Loucy (cell line): ENCODE results near the gene RHEB.

ENCODE experiments used
- EZH2phosphoT487 ChIP-seq: fragments of 200-600 bp; IDR thresholded peaks from 2 replicates; pipeline ENCODE4 v1.6.1; 2018; ENCODE audit warnings: antibody characterized with exemption, mild to moderate bottlenecking, moderate library complexity, borderline replicate concordance
- TF ChIP-seq, protein P1 (sequence below): fragments of 200-600 bp; sonication (generic); conservative IDR thresholded peaks from 2 replicates; pipeline ENCODE4 v1.5.1; 2014; ENCODE audit warnings: mild to moderate bottlenecking, antibody characterized with exemption, low read length

DNA sequence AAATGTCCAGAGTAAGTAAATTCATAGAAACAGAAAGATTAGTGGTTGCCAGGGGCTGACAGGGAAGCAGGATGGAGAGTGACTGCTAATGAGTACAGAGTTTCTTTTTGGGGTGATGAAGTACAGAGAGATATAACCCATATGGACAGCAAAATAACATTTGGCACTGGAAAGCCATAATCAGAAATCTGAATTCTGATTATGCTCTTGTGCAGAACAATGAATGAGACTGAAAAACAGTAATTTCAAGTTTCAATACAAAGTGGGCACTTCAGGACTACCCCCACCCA lies 4.5 kb downstream of the RHEB start:
- TF ChIP-seq, protein P1, sequence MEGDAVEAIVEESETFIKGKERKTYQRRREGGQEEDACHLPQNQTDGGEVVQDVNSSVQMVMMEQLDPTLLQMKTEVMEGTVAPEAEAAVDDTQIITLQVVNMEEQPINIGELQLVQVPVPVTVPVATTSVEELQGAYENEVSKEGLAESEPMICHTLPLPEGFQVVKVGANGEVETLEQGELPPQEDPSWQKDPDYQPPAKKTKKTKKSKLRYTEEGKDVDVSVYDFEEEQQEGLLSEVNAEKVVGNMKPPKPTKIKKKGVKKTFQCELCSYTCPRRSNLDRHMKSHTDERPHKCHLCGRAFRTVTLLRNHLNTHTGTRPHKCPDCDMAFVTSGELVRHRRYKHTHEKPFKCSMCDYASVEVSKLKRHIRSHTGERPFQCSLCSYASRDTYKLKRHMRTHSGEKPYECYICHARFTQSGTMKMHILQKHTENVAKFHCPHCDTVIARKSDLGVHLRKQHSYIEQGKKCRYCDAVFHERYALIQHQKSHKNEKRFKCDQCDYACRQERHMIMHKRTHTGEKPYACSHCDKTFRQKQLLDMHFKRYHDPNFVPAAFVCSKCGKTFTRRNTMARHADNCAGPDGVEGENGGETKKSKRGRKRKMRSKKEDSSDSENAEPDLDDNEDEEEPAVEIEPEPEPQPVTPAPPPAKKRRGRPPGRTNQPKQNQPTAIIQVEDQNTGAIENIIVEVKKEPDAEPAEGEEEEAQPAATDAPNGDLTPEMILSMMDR: no peak
- TF ChIP-seq EZH2phosphoT487: no peak
